Endothelial cell of umbilical vein (primary cell): Measurements from ENCODE around the gene CELSR1.

Experiments used
- POLR2A ChIP-seq: IDR thresholded peaks from 2 replicates; pipeline ENCODE4 v1.6.1; 2012; ENCODE audit warnings: low read depth, mild to moderate bottlenecking, control low read depth, low read length
- POLR2AphosphoS5 ChIP-seq: IDR thresholded peaks from 2 replicates; pipeline ENCODE4 v1.6.1; 2012; ENCODE audit warnings: low read depth, mild to moderate bottlenecking, control low read depth, low read length, moderate library complexity; ENCODE audit not compliant: insufficient read depth

- TF ChIP-seq POLR2AphosphoS5, result no peak
- TF ChIP-seq POLR2A, result no peak
These were observed 15.8 kb upstream of the CELSR1 start for GRCh38 chr22:46553189-46553588.
